Activated T-cell treated with anti-CD3 and anti-CD28 coated beads for 4 hours (primary cell): ENCODE data around the gene SPATA6.
"Not testable (repeated sequence)": the region's sequence is repeated elsewhere in the genome, so short reads cannot be mapped to it uniquely, and the experiment has no call there.

Experiments
- DNase-seq: peaks from one replicate; pipeline ENCODE4 v3.0.0-alpha.2; 2020

Gene SPATA6

DNA sequence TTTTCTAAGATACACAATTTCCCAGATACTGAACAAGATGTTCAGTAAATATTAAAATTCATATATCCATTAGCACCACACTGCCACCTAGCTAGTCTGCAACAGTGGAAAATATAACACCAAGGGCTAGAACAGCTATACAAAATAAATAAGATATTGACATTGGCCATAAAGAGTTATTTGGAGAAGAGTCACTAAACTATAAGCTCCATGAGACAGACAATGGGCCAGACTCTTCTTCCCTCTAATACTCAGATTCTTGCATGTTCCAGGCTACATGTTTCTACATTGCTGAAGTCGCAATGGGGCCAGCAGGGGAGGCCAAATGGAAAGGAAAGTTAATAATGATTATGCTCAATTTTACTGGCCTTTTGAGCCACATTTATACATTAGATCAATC lies 21.5 kb downstream of the SPATA6 start:
- no peak for DNase-seq

- DNase-seq: no peak
Measured at GRCh38 chr1:48448932-48449331, 23.1 kb downstream of the SPATA6 start.

DNA sequence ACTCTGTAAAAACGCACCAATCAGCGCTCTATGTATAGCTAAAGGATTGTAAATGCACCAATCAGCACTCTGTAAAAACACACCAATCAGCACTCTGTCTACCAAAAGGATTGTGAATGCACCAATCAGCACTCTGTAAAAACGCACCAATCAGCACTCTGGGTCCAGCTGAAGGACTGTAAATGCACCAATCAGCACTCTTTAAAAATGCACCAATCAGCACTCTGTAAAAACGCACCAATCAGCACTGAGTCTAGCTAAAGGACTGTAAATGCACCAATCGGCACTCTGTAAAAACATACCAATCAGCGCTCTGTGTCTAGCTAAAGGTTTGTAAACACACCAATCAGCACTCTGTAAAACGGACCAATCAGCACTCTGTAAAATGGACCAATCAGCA lies 27.8 kb downstream of the SPATA6 start:
- DNase-seq: not testable (repeated sequence)

DNA sequence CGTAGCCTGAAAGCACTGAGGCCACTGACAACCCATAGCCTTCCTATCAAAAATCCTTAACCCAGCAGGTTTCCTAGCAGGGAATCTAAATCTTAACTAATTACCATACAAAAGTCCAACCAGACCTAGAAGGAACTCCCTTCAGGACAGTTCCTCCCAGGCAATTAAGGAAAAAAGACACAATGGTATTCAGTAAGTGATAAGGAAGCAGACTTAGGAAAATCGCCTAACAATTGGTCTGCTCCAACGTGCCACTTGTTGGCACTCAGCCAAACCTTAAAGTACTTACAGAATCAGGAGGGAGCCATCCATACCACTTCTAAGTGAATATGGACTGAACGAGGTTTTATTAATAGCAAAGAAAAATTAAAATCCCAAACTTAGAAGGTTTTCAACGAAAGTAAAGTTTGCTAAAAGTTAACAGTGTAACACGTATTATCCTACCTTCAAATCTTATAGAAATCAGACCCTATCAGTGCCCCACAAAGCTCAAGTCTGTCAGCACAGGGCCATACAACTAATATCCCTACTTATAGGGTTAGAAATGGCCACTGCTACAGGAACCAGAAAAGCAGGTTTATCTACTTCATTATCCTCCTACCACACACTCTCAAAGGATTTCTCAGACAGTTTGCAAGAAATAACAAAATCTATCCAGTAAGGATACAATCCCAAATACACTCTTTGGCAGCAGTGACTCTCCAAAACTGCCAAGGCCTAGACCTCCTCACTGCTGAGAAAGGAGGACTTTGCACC lies 29.0 kb downstream of the SPATA6 start:
- DNase-seq: no peak

GRCh38 chr1:48440786-48441185 lies 31.2 kb downstream of the SPATA6 start:
- DNase-seq: not testable (repeated sequence)

- no peak for DNase-seq
Measured at GRCh38 chr1:48439380-48439779, 32.6 kb downstream of the SPATA6 start.

GRCh38 chr1:48437379-48437778 lies 34.6 kb downstream of the SPATA6 start:
- not testable (repeated sequence) for DNase-seq

DNA sequence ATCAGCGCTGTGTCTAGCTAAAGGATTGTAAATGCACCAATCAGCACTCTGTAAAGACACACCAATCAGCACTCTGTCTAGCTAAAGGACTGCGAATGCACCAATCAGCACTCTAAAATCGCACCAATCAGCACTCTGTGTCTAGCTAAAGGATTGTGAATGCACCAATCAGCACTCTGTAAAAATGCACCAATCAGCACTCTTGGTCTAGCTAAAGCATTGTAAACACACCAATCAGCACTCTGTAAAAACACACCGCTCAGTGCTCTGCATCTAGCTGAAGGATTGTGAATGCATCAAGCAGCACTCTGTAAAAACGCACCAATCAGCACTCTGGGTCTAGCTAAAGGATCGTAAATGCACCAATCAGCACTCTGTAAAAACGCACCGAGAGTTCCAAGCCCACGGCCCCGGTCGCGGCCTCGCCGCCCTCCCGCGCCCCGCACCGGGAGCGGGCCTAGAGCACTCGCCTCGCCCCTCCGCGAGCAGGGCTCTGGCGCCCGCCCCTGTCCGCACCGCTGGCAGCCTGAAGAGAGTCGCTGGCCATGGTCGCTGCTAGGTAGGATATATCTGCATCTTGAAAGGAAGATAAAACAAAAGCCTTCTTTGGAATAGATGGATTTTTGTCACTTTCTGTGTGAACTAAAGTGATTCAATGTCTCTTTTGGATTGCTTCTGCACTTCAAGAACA lies 36.5 kb downstream of the SPATA6 start:
- DNase-seq: not testable (repeated sequence)

- DNase-seq: no peak
Measured at GRCh38 chr1:48430832-48431231, 41.2 kb downstream of the SPATA6 start.

- DNase-seq: no peak
Measured at GRCh38 chr1:48422009-48422408, 50.0 kb downstream of the SPATA6 start.

DNA sequence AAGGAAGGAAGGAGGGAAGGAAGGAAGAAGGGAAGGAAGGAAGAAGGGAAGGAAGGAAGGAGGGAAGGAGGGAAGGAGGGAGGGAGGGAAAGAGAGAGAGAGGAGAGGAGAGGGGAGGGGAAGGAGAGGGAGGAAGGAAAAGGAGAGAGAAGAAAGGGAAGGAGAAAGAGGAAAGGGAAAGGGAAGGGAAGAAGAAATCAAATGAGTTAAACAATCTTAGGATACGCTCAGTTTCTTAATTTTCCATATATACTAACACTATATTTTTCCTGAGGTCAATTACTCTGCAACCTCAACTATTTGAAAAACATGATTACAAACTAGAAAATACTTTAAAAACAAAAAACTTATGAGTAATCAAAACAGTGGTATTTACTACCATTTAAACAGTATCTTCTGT lies 53.3 kb downstream of the SPATA6 start:
- no peak for DNase-seq

GRCh38 chr1:48415050-48415449 lies 57.0 kb downstream of the SPATA6 start:
- no peak for DNase-seq

DNA sequence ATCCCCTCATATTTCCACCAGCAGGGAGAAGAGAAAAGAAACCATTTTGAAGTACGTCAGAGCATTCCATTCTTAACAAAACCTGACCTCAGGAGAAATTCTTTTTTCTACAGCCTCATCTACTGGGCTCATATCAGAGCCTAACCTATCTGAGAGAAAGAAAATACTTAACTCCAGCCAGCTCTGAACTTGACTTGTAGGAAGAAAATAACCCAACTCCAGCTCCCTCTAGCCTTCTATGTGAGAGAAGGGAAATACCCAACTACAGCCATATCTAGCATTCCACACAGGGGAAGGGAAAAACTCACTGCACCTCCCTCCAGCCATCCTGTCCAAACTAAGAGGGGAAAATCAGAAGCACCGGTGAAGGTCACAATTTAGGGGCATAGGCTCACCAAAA lies 57.7 kb downstream of the SPATA6 start:
- DNase-seq: no peak

GRCh38 chr1:48405940-48406339 lies 66.1 kb downstream of the SPATA6 start:
- no peak for DNase-seq

- no peak for DNase-seq
Measured at GRCh38 chr1:48405400-48405799, 66.6 kb downstream of the SPATA6 start.

GRCh38 chr1:48402599-48402998 lies 69.4 kb downstream of the SPATA6 start:
- no peak for DNase-seq

- DNase-seq: no peak
Measured at GRCh38 chr1:48396208-48396607, 75.8 kb downstream of the SPATA6 start.

DNA sequence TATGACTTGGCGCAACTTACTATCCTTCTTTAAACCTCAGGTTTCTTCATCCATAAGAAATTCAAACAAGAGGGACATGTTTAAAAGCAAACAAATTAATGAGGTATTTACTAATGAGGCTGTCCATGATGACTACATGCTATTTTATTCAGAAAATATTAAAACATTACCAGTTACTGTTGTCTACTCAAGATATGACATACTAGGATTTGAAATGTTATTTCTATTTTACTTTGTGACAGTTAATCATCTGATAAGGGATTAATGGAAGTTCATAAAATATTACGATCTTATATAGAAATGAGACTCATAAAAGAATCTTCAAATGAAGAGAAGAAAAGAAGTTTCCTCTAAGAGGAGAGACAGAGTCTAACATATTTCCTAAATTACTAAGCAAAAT lies 80.1 kb downstream of the SPATA6 start:
- no peak for DNase-seq

- no peak for DNase-seq
Measured at GRCh38 chr1:48387409-48387808, 84.6 kb downstream of the SPATA6 start.

GRCh38 chr1:48374785-48375184 lies 97.2 kb downstream of the SPATA6 start:
- DNase-seq: no peak

GRCh38 chr1:48371598-48371997 lies 100.4 kb downstream of the SPATA6 start:
- DNase-seq: no peak

- DNase-seq: no peak
Measured at GRCh38 chr1:48362901-48363300, 109.1 kb downstream of the SPATA6 start.

DNA sequence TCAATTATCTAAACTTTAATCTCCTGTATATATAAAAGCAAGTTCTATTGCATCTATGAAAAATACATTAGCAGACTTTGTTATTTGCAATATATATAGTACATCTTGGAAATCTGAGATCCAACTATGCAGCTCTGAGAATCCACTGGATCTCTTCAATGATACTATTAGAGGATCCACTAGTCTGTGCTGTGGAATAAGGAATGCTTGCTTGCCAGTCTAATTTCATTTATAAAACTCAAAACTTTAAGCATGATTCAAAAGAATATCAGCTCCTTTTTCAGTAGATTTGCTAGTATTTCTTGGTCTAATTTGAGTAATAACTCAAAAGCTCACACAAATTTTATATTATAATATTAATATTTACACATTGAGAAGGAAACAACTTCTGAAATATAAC lies 115.1 kb downstream of the SPATA6 start:
- DNase-seq: no peak

GRCh38 chr1:48344373-48344772 lies 127.6 kb downstream of the SPATA6 start:
- DNase-seq: no peak

DNA sequence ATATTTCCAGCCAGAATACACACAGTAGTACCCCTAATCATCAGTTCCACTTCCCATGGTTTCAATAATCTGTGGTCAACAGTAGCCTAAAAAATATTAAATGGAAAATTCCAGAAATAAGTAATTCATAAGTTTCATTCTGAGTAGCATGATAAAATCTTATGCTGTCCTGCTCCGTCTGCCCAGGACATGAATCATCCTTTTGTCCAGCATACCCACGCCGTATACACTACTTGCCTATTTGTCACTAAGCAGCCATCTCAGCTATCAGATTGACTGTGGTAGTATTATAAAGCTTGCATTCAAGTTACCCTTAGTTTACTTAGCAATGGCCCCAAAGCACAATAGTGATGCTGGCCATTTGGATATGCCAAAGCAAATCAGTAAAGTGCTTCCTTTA lies 130.8 kb downstream of the SPATA6 start:
- DNase-seq: no peak
